DMS 273 (cell line): ENCODE data around the gene MICALL2.
A peak's percentile ranks its signal among the peaks of the same experiment; 100 is the strongest.

Source experiments
- DNase-seq: peaks from one replicate; lab custom pipeline; 2025; ENCODE audit not compliant: unreplicated experiment; lab: John Stamatoyannopoulos, UW

The MICALL2 gene

GRCh38 chr7:1458683-1459511 is at the start of gene MICALL2:
TSS of gene MICALL2 (minus strand) at chr7:1459470. CDS start at chr7:1459326, 144 bp downstream.
- DNase-seq: peak; percentile 79

- peak; percentile 67 for DNase-seq
Observed at GRCh38 chr7:1508277-1508758, 49.0 kb upstream of the MICALL2 start.

DNA sequence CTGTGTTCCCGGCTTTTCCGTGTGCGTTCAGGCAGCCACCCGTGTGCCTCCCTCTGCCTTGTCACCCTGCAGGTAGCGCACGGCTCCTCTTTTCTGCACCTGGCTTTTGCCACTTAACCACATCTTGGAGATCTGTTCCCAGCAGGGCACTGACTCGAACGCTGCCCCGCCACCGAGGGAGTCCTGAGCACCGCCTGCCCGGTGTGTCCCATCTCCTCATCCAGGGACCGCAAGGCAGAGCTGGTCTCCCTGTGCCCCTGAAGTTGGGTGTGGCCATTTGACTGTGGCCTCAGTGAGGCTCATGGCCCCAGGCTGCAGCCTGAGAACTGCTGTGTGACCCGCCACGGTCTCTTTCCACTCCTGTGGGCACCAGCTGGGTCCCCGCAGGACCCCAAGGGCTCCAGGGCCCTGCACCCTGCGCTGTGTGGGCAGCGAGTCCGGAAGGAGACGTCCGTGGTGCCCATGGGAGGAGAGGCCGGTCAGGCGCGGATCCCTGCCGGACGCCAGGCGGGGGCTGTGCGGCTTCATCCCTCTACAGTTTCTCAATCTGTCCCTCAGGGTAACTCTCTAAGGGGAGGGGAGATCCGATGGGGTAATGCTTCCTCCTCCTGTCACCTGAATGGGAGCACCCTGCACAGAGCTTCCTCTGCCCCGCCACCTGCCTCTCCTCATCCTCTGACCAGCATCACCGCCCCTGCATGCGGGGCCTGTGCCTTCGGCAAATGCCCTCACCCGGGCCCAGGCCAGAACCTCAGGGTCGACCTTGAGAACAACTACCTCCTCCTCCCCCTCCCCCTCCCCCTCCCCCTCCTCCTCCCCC is 46.7 kb upstream of the MICALL2 start:
- DNase-seq: peak; percentile 52

DNA sequence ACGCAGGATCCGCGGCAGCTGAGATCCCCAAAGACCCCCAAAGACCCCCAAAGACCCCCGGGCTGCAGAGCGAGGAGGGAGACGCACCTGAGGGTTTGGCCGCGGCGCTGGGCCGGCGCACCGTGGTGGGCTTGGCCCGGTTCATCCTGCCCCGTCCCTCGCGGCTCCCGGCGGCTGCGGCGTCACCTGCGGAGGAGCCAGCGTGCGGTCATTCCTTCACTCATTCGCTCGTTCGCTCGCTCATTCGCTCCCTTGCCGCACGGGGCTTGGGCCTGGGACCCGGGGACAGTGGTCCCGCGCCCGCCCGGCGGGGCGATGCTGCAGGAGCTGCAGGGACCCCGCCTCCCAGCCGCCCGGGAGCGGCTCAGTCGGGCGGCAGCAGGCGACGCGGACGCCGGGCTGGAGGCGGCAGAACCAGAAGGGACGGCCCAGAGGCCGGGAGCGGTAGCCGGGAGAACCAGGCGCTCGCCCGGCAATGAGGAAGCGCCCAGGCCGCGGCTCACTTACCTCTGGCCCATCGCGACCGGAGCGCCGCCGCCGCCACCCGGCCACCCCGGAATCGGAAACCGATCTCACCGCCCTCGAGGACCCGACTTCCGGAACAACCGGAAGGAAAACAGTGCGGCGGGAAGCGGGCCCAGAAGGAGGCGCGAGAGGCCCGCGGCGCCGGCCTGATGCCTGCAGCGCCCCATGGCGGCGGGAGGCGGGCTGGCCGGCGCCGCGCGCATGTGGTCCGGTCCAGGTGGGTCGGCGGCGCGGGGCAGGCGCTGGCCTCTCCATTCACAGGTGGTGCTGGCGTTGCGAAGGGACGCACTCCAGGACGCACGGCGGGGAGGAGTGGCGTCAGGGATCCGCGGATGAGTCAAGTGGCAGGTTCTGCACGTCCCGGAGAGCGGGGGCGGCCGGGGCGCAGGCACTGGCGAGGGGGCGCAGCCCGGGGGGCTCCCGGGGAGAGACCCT is 44.8 kb upstream of the MICALL2 start, which contains the start of gene INTS1:
TSS of gene INTS1 (minus strand) at position 574 of the 960 bp plus-strand sequence. CDS start at position 145, 429 bp downstream.
- peak; percentile 99 for DNase-seq

DNA sequence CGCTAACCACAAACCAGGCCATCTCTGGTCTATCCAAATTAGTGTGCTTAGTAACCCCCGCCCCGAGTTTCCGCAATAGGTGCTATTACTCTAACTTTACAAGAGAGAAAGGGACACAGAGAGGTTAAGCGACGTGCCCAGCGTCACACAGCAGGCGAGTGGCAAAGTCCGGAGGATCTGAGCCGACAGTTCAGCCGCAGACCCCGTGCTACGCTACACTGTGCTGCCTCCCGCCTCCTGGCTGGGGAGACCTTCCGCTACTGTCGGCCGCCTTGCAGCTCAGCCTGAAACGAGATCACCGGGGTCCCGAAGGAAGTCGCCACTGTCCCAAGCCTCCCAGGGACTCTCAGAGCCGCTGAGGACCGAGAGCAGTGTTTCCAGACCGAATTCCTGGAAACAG is 44.1 kb upstream of the MICALL2 start:
- peak; percentile 38 for DNase-seq

DNA sequence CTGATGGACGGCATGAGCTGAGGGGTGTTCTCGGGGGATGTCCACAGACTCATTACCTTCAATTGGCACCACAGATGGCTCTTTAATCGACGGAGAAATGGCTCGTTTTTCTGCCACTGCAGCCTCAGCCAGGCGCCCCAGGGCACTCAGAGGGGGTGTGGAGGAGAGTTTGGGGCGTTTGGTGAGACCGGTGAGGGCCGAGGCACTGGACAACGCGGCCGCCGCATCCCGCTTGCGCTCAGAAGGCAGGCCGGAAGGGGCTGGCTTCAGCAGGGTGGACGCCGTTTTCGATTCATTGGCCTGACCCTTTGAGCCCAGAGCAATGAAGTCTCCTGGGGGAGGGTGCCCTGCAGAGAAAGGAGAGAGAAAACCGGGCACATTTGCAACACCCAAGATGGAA is 43.6 kb upstream of the MICALL2 start:
- no peak for DNase-seq

- DNase-seq: no peak
Observed at GRCh38 chr7:1501487-1502270, 42.4 kb upstream of the MICALL2 start.

DNA sequence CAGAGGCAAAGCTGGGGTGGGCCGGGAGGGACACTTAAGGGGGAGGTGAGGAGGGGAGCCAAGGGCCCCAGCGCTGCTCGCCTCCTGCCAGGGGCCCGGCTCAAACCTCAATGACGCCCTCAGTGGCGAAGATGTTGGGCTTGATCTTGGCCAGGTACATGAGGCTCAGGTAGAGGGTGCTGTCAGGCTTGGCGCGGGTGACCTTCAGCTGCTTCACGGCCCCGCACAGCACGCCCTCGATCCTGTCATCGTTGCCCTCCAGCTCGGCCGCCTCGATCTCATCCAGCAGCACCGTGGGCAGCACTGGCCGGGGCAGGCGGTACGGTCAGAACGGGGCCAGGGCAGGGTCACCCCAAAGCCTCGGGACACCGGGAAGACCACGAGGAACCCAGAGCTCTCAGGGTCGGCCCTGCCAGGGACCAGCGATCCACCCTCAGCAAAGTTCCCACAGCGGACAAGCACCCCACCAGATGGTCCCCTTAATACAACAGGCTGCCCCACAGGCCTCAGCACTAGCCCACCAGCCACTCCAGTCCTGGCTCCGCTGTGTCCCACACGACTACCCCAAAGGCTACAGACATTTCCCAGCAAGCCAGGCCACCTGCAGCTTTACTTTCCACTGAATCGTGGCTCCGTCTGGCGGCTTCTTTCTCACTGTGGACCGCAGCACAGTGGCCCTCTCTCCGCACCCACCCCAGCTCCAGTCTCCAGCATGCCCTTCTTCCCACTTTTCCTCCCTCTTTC is 41.0 kb upstream of the MICALL2 start:
- DNase-seq: no peak

- DNase-seq: no peak
Observed at GRCh38 chr7:1499367-1500029, 40.2 kb upstream of the MICALL2 start.

DNA sequence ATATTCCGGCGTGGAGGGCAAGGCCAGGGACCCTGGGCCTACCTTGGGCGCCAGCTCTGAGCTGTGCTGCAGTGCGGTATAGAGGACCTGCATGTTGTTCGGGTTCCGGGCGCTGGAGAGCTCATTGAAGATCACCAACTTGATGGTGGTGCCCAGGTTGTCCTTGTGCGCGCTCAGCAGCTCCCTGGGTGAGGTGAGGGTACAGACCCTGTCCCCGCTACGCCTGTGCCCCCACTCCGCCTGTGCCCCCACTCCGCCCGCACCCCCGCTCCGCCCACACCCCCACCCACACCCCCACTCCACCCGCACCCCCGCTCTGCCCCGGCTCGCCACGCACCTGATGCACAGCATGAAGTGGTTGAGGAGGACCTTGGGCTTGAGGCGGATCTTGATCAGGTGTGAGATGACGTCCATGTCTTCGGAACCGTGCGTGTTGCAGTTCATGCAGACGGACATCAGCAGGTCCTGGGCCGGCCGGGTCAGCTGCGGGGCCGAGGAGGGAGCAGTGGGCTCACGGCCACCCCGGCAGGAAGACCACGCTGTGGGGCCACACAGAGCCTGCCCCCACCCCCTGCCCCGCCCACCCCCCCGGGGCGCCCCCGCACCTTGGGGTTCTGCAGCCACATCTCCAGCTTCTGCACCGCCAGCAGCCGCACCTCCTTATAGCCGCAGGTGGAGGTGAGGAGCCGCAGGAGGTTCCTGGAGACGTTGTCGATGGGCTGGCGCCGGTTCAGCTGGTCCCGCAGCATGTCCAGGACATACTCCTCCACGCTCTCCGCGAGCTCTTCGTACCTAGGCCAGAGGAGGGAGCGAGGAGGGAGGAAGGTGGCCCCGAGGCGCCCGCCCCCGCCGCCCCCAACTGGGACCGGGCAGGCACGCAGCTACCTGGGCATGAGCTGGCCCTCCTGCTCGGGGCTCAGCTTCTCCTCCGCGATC is 39.4 kb upstream of the MICALL2 start:
- DNase-seq: no peak

DNA sequence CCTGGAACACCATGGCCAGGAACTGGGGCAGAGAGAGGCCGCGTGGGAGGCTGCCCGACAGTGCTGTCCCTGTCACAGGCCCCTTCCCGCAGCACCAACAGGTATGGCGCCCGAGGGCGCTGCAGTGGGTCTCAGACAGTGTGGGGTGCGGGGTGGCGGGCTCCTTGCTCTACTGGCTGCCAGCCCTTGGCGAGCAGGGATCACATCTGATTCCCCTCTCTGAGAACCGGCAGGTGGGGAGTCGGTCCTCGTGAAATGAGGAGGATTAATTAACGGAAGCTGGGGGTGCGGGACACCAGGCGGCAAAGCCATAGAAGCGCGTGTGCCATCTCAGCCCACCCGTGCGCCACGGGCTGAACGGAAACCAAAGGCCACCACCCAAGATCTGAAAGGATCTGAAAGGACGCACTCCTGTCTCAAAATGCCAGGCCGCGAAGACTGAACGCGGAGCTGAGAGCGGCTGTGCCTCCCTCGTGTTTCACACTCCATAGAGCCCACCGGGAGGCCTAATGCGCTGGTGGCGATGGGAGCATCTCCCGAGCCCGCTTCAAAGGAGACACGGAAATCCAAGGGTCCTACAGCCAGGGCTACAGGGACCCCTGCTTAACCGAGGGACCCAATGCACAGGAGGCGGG is 38.1 kb upstream of the MICALL2 start:
- no peak for DNase-seq

GRCh38 chr7:1496531-1497292 is 37.4 kb upstream of the MICALL2 start:
- DNase-seq: no peak

DNA sequence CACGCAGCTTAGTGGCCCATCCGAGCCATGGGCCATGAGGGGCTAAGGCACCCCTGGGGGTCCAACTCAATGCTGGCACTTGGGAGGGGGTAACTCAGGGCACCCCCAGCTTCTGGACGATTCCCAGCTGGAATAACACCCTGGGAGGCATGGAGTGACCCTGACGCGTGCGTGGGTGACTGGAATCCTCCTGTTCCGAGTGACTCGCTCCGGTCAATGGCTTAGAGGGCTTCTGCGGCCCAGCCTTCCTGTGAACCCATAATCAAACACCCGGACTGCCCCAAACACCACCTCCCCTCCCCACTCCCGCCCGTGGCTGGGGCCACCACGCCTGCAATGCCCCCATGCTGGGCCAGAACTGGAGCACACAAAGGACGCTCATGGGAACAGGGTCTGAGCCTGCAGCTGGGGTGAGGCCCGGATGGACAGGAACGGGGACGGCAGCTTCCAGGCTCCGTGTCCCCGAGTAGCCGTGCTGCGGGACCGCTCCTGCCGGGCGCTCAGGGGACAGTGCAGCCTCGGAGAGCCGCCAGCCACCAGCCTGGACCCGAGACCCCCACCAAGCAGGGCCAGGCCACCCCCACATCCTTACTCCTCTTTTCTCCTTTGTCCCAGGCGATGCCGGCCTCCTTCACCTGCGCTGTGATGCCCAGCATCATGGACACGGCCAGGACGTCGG is 36.4 kb upstream of the MICALL2 start:
- DNase-seq: no peak

- DNase-seq: no peak
Observed at GRCh38 chr7:1494866-1495563, 35.7 kb upstream of the MICALL2 start.

- no peak for DNase-seq
Observed at GRCh38 chr7:1494447-1494846, 35.2 kb upstream of the MICALL2 start.
